ENCODE data around the gene OSBPL8. TPM values are rescaled to one million over a fixed set of nuclear protein-coding genes. Genes with fewer than 3 reads are reported as not detected.

OSBPL8 gene
- total RNA-seq, 4 donors from 2014 or later, result 75.9 to 167 (median 108) TPM

GRCh38 chr12:76317976-76318375, 241.6 kb downstream of the OSBPL8 start:
- DNase-seq (ENCODE audit: low spot score in 2 of 2), result no peak
- WGBS, 2 donors, result 89 to 100% methylated on average over 1 of the region's 1 CpG
- H3K4me3 ChIP-seq (ENCODE audit: low read depth, poor library complexity, severe bottlenecking), result no peak overlapping the region
- TF ChIP-seq CTCF (IDR thresholded peaks at IDR 0.05) (no peak), POLR2A (IDR thresholded peaks at IDR 0.05) (no peak)
- intact Hi-C loops (cut with DNase I; ENCODE audit: low total_unique reads), result no loop called here

GRCh38 chr12:76316468-76316867, 243.1 kb downstream of the OSBPL8 start:
- WGBS, 2 donors, result 84 to 86% methylated on average over 7 of the region's 7 CpGs
- H3K4me3 ChIP-seq (ENCODE audit: low read depth, poor library complexity, severe bottlenecking), result no peak overlapping the region
- no peak for DNase-seq (ENCODE audit: low spot score in 2 of 2)
- no peak for TF ChIP-seq POLR2A (IDR thresholded peaks at IDR 0.05)
- intact Hi-C loops (cut with DNase I; ENCODE audit: low total_unique reads), result no loop called here

GRCh38 chr12:76313299-76313698, 246.3 kb downstream of the OSBPL8 start:
- H3K4me3 ChIP-seq (ENCODE audit: low read depth, poor library complexity, severe bottlenecking), result no peak overlapping the region
- intact Hi-C loops (cut with DNase I; ENCODE audit: low total_unique reads), result no loop called here
- no peak for TF ChIP-seq POLR2A (IDR thresholded peaks at IDR 0.05)
- TF ChIP-seq CTCF (IDR thresholded peaks at IDR 0.05), result no peak
- 70 to 74% methylated on average over 9 of the region's 9 CpGs for WGBS, 2 donors
- DNase-seq (ENCODE audit: low spot score in 2 of 2), result no peak

- TF ChIP-seq CTCF (IDR thresholded peaks at IDR 0.05) (no peak), POLR2A (IDR thresholded peaks at IDR 0.05) (no peak)
- intact Hi-C loops (cut with DNase I; ENCODE audit: low total_unique reads), result no loop called here
- WGBS, 2 donors, result 81 to 86% methylated on average over 7 of the region's 7 CpGs
- no peak for DNase-seq (ENCODE audit: low spot score in 2 of 2)
- H3K4me3 ChIP-seq (ENCODE audit: low read depth, poor library complexity, severe bottlenecking), result no peak overlapping the region
Measured at GRCh38 chr12:76312315-76312714, 247.3 kb downstream of the OSBPL8 start.

- no peak for DNase-seq (ENCODE audit: low spot score in 2 of 2)
- 89 to 94% methylated on average over 3 of the region's 3 CpGs for WGBS, 2 donors
- intact Hi-C loops (cut with DNase I; ENCODE audit: low total_unique reads), result no loop called here
- H3K4me3 ChIP-seq (ENCODE audit: low read depth, poor library complexity, severe bottlenecking), result no peak overlapping the region
- TF ChIP-seq POLR2A (IDR thresholded peaks at IDR 0.05) (no peak), CTCF (IDR thresholded peaks at IDR 0.05) (no peak)
Measured at GRCh38 chr12:76311796-76312195, 247.8 kb downstream of the OSBPL8 start.

- no peak overlapping the region for H3K4me3 ChIP-seq (ENCODE audit: low read depth, poor library complexity, severe bottlenecking)
- TF ChIP-seq CTCF (IDR thresholded peaks at IDR 0.05) (no peak), POLR2A (IDR thresholded peaks at IDR 0.05) (no peak)
- no peak for DNase-seq (ENCODE audit: low spot score in 2 of 2)
- intact Hi-C loops (cut with DNase I; ENCODE audit: low total_unique reads), result no loop called here
Measured at GRCh38 chr12:76310110-76310509, 249.5 kb downstream of the OSBPL8 start.

Measured in lower leg skin (tissue), 4 donors.